22Rv1 (cell line): ENCODE measurements around the gene FERMT1.

Experiments
- CTCF ChIP-seq: fragments of 450-650 bp; IDR thresholded peaks from 2 replicates; pipeline ENCODE4 v1.5.1; 2017; ENCODE audit warnings: mild to moderate bottlenecking
- ZFX ChIP-seq: fragments of 450-650 bp; IDR thresholded peaks from 2 replicates; pipeline ENCODE4 v1.6.1; 2017; ENCODE audit warnings: antibody characterized with exemption, borderline replicate concordance

DNA sequence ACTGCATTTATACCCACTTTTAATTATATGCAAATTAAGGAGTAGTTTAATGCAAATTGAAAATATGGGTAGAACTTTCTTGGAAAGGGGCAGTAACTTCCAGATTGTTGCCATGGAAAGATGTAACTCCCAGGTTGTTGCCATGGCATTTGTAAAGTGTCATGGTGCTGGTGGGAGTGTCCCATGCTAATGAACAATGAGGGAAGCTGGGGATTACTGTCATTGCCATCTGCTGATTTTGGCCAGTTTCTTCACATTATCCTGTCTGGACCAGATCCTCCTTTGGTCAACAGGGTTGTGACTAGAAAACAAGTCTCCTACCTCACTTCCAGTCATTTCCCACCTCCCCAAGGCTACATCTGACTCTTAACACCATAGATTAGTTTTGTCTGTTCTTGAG lies 45.4 kb upstream of the FERMT1 start:
- TF ChIP-seq CTCF (no peak), ZFX (no peak)
